ENCODE measurements around the gene KIAA0232.

- TF ChIP-seq CTCF (conservative IDR thresholded peaks at IDR 0.05; ENCODE audit: low read depth, low read length) (no peak), EZH2phosphoT487 (IDR thresholded peaks at IDR 0.05; ENCODE audit: borderline replicate concordance, low read length) (no peak)
Measured at GRCh38 chr4:6767386-6767747, 15.2 kb upstream of the KIAA0232 start.
